Liver (tissue), 9 donors: Measurements from ENCODE around the gene DOCK9. TPM values are rescaled to one million over a fixed set of nuclear protein-coding genes. Genes with fewer than 3 reads are reported as not detected.

Experiments
- DNase-seq: peaks from one replicate; pipeline ENCODE4 v3.0.0-alpha.2; 2017; ENCODE audit warnings: low spot score
- H3K27ac ChIP-seq, 2 donors: one replicate each; pipeline ENCODE4 v1.7.0; 2013; ENCODE audit warnings: inconsistent platforms in 2 of 2, low read length in 2 of 2, control low read depth in 1 of 2, low read depth in 1 of 2, mild to moderate bottlenecking in 1 of 2
- H3K27me3 ChIP-seq, 4 donors: one replicate each; pipeline versions ENCODE4 v1.6.1 to v1.7.0; 2013; ENCODE audit warnings: low read length in 3 of 4, inconsistent platforms in 1 of 4, mild to moderate bottlenecking in 1 of 4, moderate library complexity in 1 of 4; ENCODE audit not compliant: control insufficient read depth in 4 of 4, insufficient read depth in 4 of 4
- H3K36me3 ChIP-seq, 4 donors: one replicate each; pipeline versions ENCODE4 v1.6.1 to v1.7.0; 2013; ENCODE audit warnings: low read length in 3 of 4, mild to moderate bottlenecking in 3 of 4, low read depth in 1 of 4, moderate library complexity in 1 of 4; ENCODE audit not compliant: control insufficient read depth in 4 of 4, insufficient read depth in 3 of 4
- H3K4me1 ChIP-seq, 4 donors: one replicate each; pipeline versions ENCODE4 v1.6.1 to v1.7.0; 2013; ENCODE audit warnings: low read length in 3 of 4, mild to moderate bottlenecking in 3 of 4, moderate library complexity in 1 of 4; ENCODE audit not compliant: control insufficient read depth in 4 of 4, insufficient read depth in 4 of 4
- H3K4me3 ChIP-seq, 3 donors: one replicate each; pipeline versions ENCODE4 v1.6.1 to v1.7.0; 2013; ENCODE audit warnings: low read length in 3 of 3, control low read depth in 1 of 3, low read depth in 1 of 3, mild to moderate bottlenecking in 1 of 3
- H3K9ac ChIP-seq, 2 donors: one replicate each; pipeline ENCODE4 v1.7.0; 2013; ENCODE audit warnings: low read length in 2 of 2, mild to moderate bottlenecking in 2 of 2, moderate library complexity in 2 of 2, control low read depth in 1 of 2, low read depth in 1 of 2
- H3K9me3 ChIP-seq, 4 donors: one replicate each; pipeline versions ENCODE4 v1.6.1 to v1.7.0; 2013; ENCODE audit warnings: low read length in 3 of 4; ENCODE audit not compliant: control insufficient read depth in 4 of 4
- ATF3 ChIP-seq: IDR thresholded peaks from 2 replicates; pipeline ENCODE4 v1.6.1; 2016; ENCODE audit warnings: antibody characterized with exemption
- CTCF ChIP-seq: fragments of 150-350 bp; IDR thresholded peaks from 2 replicates; pipeline ENCODE4 v1.5.1; 2017; ENCODE audit warnings: improper control_type of control experiment, low read depth, low read length; ENCODE audit not compliant: missing input control
- EGR1 ChIP-seq, 2 donors: IDR thresholded peaks; 2 replicates each; pipeline ENCODE4 v1.6.1; 2016 to 2018; ENCODE audit warnings: antibody characterized with exemption in 2 of 2, low read depth in 2 of 2
- FOXA1 ChIP-seq: IDR thresholded peaks from 2 replicates; pipeline ENCODE4 v1.6.1; 2016; ENCODE audit warnings: antibody characterized with exemption
- FOXA2 ChIP-seq: IDR thresholded peaks from 2 replicates; pipeline ENCODE4 v1.6.1; 2016; ENCODE audit warnings: antibody characterized with exemption
- GABPA ChIP-seq, 2 donors: IDR thresholded peaks in 1 of 2; conservative IDR thresholded peaks in 1 of 2; 2 replicates each; pipeline ENCODE4 v1.6.1; 2016; ENCODE audit warnings: antibody characterized with exemption in 2 of 2, mild to moderate bottlenecking in 1 of 2, moderate library complexity in 1 of 2
- HNF4A ChIP-seq, 2 donors: conservative IDR thresholded peaks; 2 replicates each; pipeline ENCODE4 v1.6.1; 2016; ENCODE audit warnings: antibody characterized with exemption in 2 of 2, mild to moderate bottlenecking in 2 of 2
- HNF4G ChIP-seq: IDR thresholded peaks from 2 replicates; pipeline ENCODE4 v1.6.1; 2016; ENCODE audit warnings: antibody characterized with exemption
- JUND ChIP-seq, 2 donors: IDR thresholded peaks; 2 replicates each; pipeline ENCODE4 v1.6.1; 2016; ENCODE audit warnings: antibody characterized with exemption in 2 of 2
- MAX ChIP-seq: IDR thresholded peaks from 2 replicates; pipeline ENCODE4 v1.6.1; 2016; ENCODE audit warnings: antibody characterized with exemption
- NR2F2 ChIP-seq: IDR thresholded peaks from 2 replicates; pipeline ENCODE4 v1.6.1; 2016; ENCODE audit warnings: antibody characterized with exemption
- RAD21 ChIP-seq, 2 donors: IDR thresholded peaks; 2 replicates each; pipeline ENCODE4 v1.6.1; 2016; ENCODE audit warnings: antibody characterized with exemption in 2 of 2, mild to moderate bottlenecking in 2 of 2
- RXRA ChIP-seq, 2 donors: IDR thresholded peaks; 2 replicates each; pipeline ENCODE4 v1.6.1; 2017 to 2018; ENCODE audit warnings: antibody characterized with exemption in 2 of 2, mild to moderate bottlenecking in 1 of 2
- SP1 ChIP-seq: IDR thresholded peaks from 2 replicates; pipeline ENCODE4 v1.6.1; 2018; ENCODE audit warnings: antibody characterized with exemption, mild to moderate bottlenecking
- TAF1 ChIP-seq: conservative IDR thresholded peaks from 2 replicates; pipeline ENCODE4 v1.6.1; 2016; ENCODE audit warnings: antibody characterized with exemption, mild to moderate bottlenecking
- YY1 ChIP-seq: IDR thresholded peaks from 2 replicates; pipeline ENCODE4 v1.6.1; 2016; ENCODE audit warnings: antibody characterized with exemption, mild to moderate bottlenecking
- ZBTB33 ChIP-seq: IDR thresholded peaks from 2 replicates; pipeline ENCODE4 v1.6.1; 2016; ENCODE audit warnings: antibody characterized with exemption
- WGBS: extraction: QIAGEN DNeasy Blood & Tissue Kit; methylation state at CpG from one replicate; pipeline ENCODE4 v1.1.7; 2013; 5-methylcytosine and 5-hydroxymethylcytosine counted together
- polyA plus RNA-seq, 2 donors: library from polyadenylated mRNA; stranded (reverse) in 1 of 2; unstranded in 1 of 2; fragments of 200-250 nt in 1 of 2; fragments of >200 nt in 1 of 2; fragmentation: Nextera tagmentation in 1 of 2; extraction: Ambion mirVana in 1 of 2; gene quantifications; one replicate each; pipeline versions ENCODE4 v1.2.1 to v1.2.3, GENCODE V29; 2013 to 2015
- total RNA-seq, 2 donors: library from RNA; depleted of rRNA; stranded (reverse); fragments of >200 nt; gene quantifications; one replicate each; pipeline ENCODE4 v1.2.3, GENCODE V29; 2014
- donor health status: healthy.
- donor health status: healthy.
- donor health status: healthy.
- donor health status: healthy.
- donor health status: healthy.

DOCK9 gene
- total and polyA plus RNA-seq, 4 donors, result 5.4 to 31.3 (median 10.6) TPM

- no peak overlapping the region for H3K4me3 ChIP-seq
- H3K27ac ChIP-seq, result no peak overlapping the region
- no peaks in the 10 kb centered on the region for H3K36me3 ChIP-seq
- 92% methylated on average over 4 of the region's 4 CpGs for WGBS
- H3K9ac ChIP-seq, result no peak overlapping the region
- TF ChIP-seq RAD21 (IDR thresholded peaks at IDR 0.05) (no peak), ATF3 (no peak), RXRA (IDR thresholded peaks at IDR 0.05) (no peak), FOXA1 (no peak)
- H3K9me3 ChIP-seq, result no peaks in the 10 kb centered on the region
- H3K27me3 ChIP-seq, result no peaks in the 10 kb centered on the region
- peaks cover 0 to 9% (median 5%) of the 10 kb centered on the region in 4 donors for H3K4me1 ChIP-seq
- DNase-seq, result no peak
Measured at GRCh38 chr13:98989469-98990235, 11.8 kb upstream of the DOCK9 start.

- no peaks in the 10 kb centered on the region for H3K27me3 ChIP-seq
- H3K4me1 ChIP-seq, result peaks cover 2 to 17% (median 10%) of the 10 kb centered on the region in 4 donors
- TF ChIP-seq CTCF (no peak), SP1 (no peak)
- H3K36me3 ChIP-seq, result no peaks in the 10 kb centered on the region
- no peaks in the 10 kb centered on the region for H3K9me3 ChIP-seq
- no peak overlapping the region for H3K9ac ChIP-seq
- no peak overlapping the region for H3K4me3 ChIP-seq
- WGBS, result 90% methylated on average over 6 of the region's 6 CpGs
- no peak overlapping the region for H3K27ac ChIP-seq
- no peak for DNase-seq
Measured at GRCh38 chr13:98988780-98989179, 10.9 kb upstream of the DOCK9 start.

- Histone ChIP-seq H3K27ac (no peak overlapping the region), H3K4me1 (peaks cover 2 to 17% (median 10%) of the 10 kb centered on the region in 4 donors), H3K36me3 (no peaks in the 10 kb centered on the region), H3K27me3 (no peaks in the 10 kb centered on the region), H3K4me3 (no peak overlapping the region), H3K9me3 (no peaks in the 10 kb centered on the region), H3K9ac (no peak overlapping the region)
- DNase-seq, result no peak
- no peak for TF ChIP-seq GABPA (IDR thresholded peaks at IDR 0.05 in 1 of 2, conservative IDR thresholded peaks at IDR 0.05 in 1 of 2)
- no peak for TF ChIP-seq HNF4G
- TF ChIP-seq CTCF, result no peak
- no peak for TF ChIP-seq YY1
- no peak for TF ChIP-seq HNF4A (conservative IDR thresholded peaks at IDR 0.05)
- no peak for TF ChIP-seq MAX
- TF ChIP-seq EGR1 (IDR thresholded peaks at IDR 0.05; ENCODE audit: low read depth in 2 of 2), result no peak
- no peak for TF ChIP-seq FOXA2
- TF ChIP-seq TAF1, result no peak
- TF ChIP-seq ATF3, result no peak
- no peak for TF ChIP-seq RXRA (IDR thresholded peaks at IDR 0.05)
- TF ChIP-seq ZBTB33, result no peak
- no peak for TF ChIP-seq NR2F2
- TF ChIP-seq JUND (IDR thresholded peaks at IDR 0.05), result no peak
- no peak for TF ChIP-seq RAD21 (IDR thresholded peaks at IDR 0.05)
- 77% methylated on average over 5 of the region's 5 CpGs for WGBS
Measured at GRCh38 chr13:98988277-98988676, 10.4 kb upstream of the DOCK9 start.
